GM13976 (cell line): ENCODE results near the gene IKZF1.

Source experiments
- DNase-seq: peaks from one replicate; pipeline ENCODE4 v3.0.0; 2012; ENCODE audit warnings: low spot score
- in situ Hi-C: fragments of 300-500 bp; cut with MboI; formaldehyde crosslinking; loops from one replicate; pipeline ENCODE4 v1.12.0; 2022; ENCODE audit warnings: low sequenced_read_pairs, mixed read lengths, inconsistent platforms; ENCODE audit not compliant: unreplicated experiment
- TF ChIP-seq, protein P1 (sequence below): IDR thresholded peaks from 2 replicates; pipeline ENCODE4 v1.5.1; 2012; ENCODE audit warnings: borderline replicate concordance, mild to moderate bottlenecking; ENCODE audit not compliant: insufficient read depth; ENCODE audit errors: extremely low read depth, missing control alignments, control extremely low read depth

IKZF1 gene

DNA sequence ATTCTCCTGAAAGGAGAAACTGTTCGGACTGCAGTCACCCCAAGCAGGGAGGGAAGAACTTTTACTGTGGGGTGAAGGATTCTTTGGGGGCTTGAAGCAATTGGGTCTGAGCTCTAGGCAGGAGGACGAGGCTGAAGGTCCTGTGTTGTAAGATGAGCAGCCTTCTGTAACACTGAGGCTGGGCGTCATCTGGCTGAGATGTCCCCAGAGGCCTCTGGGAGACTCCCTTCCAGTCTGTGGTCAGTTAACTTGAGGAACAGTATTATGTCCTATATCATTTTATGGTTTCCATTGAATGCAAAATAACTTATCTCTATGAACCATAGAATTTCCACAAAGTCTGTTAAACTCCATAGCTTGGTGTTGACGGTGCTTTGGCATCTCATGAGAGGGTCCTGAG is 119.3 kb downstream of the IKZF1 start:
- TF ChIP-seq, protein P1, sequence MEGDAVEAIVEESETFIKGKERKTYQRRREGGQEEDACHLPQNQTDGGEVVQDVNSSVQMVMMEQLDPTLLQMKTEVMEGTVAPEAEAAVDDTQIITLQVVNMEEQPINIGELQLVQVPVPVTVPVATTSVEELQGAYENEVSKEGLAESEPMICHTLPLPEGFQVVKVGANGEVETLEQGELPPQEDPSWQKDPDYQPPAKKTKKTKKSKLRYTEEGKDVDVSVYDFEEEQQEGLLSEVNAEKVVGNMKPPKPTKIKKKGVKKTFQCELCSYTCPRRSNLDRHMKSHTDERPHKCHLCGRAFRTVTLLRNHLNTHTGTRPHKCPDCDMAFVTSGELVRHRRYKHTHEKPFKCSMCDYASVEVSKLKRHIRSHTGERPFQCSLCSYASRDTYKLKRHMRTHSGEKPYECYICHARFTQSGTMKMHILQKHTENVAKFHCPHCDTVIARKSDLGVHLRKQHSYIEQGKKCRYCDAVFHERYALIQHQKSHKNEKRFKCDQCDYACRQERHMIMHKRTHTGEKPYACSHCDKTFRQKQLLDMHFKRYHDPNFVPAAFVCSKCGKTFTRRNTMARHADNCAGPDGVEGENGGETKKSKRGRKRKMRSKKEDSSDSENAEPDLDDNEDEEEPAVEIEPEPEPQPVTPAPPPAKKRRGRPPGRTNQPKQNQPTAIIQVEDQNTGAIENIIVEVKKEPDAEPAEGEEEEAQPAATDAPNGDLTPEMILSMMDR, result no peak
- in situ Hi-C loops, result no loop called here
- DNase-seq, result no peak

- no peak for DNase-seq
- in situ Hi-C loops, result no loop called here
- TF ChIP-seq, protein P1, result no peak
Measured at GRCh38 chr7:50425318-50425717, 120.8 kb downstream of the IKZF1 start.

DNA sequence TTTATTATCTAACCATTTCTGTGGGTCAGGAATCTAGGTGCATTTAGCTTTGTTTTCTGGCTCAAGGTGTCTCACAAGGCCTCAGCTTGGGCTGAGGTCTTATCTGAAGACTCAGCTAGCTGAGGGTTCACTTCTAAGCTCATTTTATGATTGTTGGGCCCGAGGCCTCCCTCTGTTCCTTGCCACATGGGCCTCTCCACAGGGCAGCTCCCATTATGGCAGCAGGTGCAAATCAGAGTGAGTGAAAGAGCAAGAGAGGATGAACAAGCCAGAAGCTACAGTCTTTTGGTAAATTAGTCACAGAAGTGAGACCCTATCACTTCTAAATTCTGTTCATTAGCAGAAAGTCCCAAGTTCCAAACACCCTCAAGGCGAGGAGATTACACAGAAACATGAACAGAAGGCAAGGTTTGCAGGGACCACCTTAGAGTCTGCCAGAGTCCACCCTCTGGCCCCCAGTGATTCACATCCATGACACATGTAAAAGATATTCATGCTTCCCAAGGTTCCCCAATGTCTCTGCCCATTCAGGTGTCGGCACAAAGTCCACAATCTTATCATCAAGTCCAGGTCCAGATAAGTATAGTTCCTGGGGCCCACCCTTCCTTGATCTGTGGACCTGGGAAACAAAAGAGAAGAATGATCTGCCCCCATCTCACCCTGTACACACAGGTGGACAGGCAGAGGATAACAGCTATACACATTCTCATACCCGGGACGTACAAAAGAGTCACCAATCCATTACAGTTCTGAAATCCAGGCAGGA is 121.9 kb downstream of the IKZF1 start:
- in situ Hi-C loops, result no loop called here
- TF ChIP-seq, protein P1, result no peak
- DNase-seq, result no peak

GRCh38 chr7:50427518-50427917 is 123.0 kb downstream of the IKZF1 start:
- in situ Hi-C loops, result no loop called here
- TF ChIP-seq, protein P1, result no peak

GRCh38 chr7:50428911-50429310 is 124.4 kb downstream of the IKZF1 start:
- DNase-seq, result no peak
- TF ChIP-seq, protein P1, result no peak
- in situ Hi-C loops, result no loop called here

More at GRCh38 chr7:50427518-50427917, 123.0 kb downstream of the IKZF1 start:
- DNase-seq, result no peak

DNA sequence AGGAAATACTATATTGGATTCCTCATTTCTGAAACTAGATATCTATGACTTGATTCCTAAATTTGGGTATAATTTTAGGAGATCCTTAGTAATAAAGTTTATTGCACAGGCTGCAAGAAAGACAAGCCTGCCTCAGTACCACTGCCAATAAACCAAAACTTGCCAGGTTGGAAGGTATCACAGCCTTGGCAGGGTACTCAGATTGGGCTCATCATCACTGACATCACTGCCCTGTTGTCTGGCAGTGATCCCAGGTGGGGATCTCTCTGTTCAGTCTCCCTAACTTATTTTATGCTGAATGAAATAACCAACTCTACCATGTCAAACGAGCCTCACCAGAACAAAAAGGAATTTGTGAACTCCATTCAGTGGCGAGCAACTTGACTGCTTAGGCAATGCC is 126.8 kb downstream of the IKZF1 start:
- in situ Hi-C loops, result no loop called here
- TF ChIP-seq, protein P1, result no peak
- DNase-seq, result no peak
